H9 (cell line): ENCODE results near the gene KCTD16. TPM values are rescaled to one million over a fixed set of nuclear protein-coding genes. Genes with fewer than 3 reads are reported as not detected.

ENCODE experiments used
- DNase-seq: peaks from one replicate; pipeline ENCODE4 v3.0.0-alpha.2; 2017
- H2AFZ ChIP-seq: one replicate; pipeline ENCODE4 v1.6.1; 2013; ENCODE audit warnings: mild to moderate bottlenecking, low read length, control low read depth, moderate library complexity
- H2AK5ac ChIP-seq: 2 replicates; pipeline ENCODE4 v1.6.1; 2013; ENCODE audit warnings: low read length, control low read depth, mixed read lengths; ENCODE audit not compliant: insufficient read length
- H2BK120ac ChIP-seq: one replicate; pipeline ENCODE4 v1.6.1; 2013; ENCODE audit warnings: low read depth, mild to moderate bottlenecking, low read length, control low read depth, inconsistent platforms; ENCODE audit not compliant: poor library complexity, severe bottlenecking
- H2BK12ac ChIP-seq: 2 replicates; pipeline ENCODE4 v1.6.1; 2013; ENCODE audit warnings: low read length, control low read depth, mixed read lengths, low read depth; ENCODE audit not compliant: insufficient read length
- H2BK15ac ChIP-seq: 2 replicates; pipeline ENCODE4 v1.6.1; 2013; ENCODE audit warnings: low read depth, low read length, control low read depth
- H2BK20ac ChIP-seq: one replicate; pipeline ENCODE4 v1.6.1; 2013; ENCODE audit warnings: low read depth, mild to moderate bottlenecking, low read length, control low read depth, inconsistent platforms; ENCODE audit not compliant: poor library complexity, severe bottlenecking
- H2BK5ac ChIP-seq: 2 replicates; pipeline ENCODE4 v1.6.1; 2013; ENCODE audit warnings: low read length, control low read depth, mixed read lengths; ENCODE audit not compliant: insufficient read length
- H3K14ac ChIP-seq: 2 replicates; pipeline ENCODE4 v1.6.1; 2013; ENCODE audit warnings: low read length, control low read depth; ENCODE audit not compliant: insufficient read depth
- H3K18ac ChIP-seq: 2 replicates; pipeline ENCODE4 v1.6.1; 2013; ENCODE audit warnings: low read depth, mild to moderate bottlenecking, mixed read lengths, low read length, control low read depth; ENCODE audit not compliant: insufficient read length
- H3K23ac ChIP-seq: 2 replicates; pipeline ENCODE4 v1.6.1; 2013; ENCODE audit warnings: low read length, control low read depth, mixed read lengths, low read depth; ENCODE audit not compliant: insufficient read length
- H3K23me2 ChIP-seq: 2 replicates; pipeline ENCODE4 v1.6.1; 2013; ENCODE audit warnings: low read depth, mild to moderate bottlenecking, mixed read lengths, low read length, control low read depth; ENCODE audit not compliant: insufficient read length, poor library complexity, severe bottlenecking
- H3K27ac ChIP-seq: 2 replicates; pipeline ENCODE4 v1.5.1; 2013; ENCODE audit warnings: low read length, control low read depth, mixed read lengths, low read depth; ENCODE audit not compliant: insufficient read length
- H3K27me3 ChIP-seq: 2 replicates; pipeline ENCODE4 v1.6.1; 2013; ENCODE audit warnings: low read length, control low read depth, inconsistent platforms; ENCODE audit not compliant: insufficient read depth
- H3K4ac ChIP-seq: 2 replicates; pipeline ENCODE4 v1.6.1; 2013; ENCODE audit warnings: low read depth, mild to moderate bottlenecking, control low read depth, inconsistent platforms, low read length, moderate library complexity
- H3K4me1 ChIP-seq: 2 replicates; pipeline ENCODE4 v1.6.1; 2013; ENCODE audit warnings: low read length, control low read depth, inconsistent platforms; ENCODE audit not compliant: insufficient read depth
- H3K4me2 ChIP-seq: 2 replicates; pipeline ENCODE4 v1.6.1; 2013; ENCODE audit warnings: low read length, control low read depth, mixed read lengths; ENCODE audit not compliant: insufficient read length, insufficient read depth
- H3K56ac ChIP-seq: 2 replicates; pipeline ENCODE4 v1.6.1; 2013; ENCODE audit warnings: low read depth, mild to moderate bottlenecking, mixed read lengths, low read length, control low read depth; ENCODE audit not compliant: insufficient read length
- H3K79me1 ChIP-seq: 2 replicates; pipeline ENCODE4 v1.6.1; 2013; ENCODE audit warnings: low read depth, mild to moderate bottlenecking, moderate library complexity, low read length, control low read depth, inconsistent platforms; ENCODE audit not compliant: insufficient read depth, poor library complexity, severe bottlenecking
- H3K79me2 ChIP-seq: 2 replicates; pipeline ENCODE4 v1.6.1; 2013; ENCODE audit warnings: low read length, control low read depth, inconsistent platforms; ENCODE audit not compliant: insufficient read depth
- H3K9ac ChIP-seq: 2 replicates; pipeline ENCODE4 v1.6.1; 2013; ENCODE audit warnings: low read length, control low read depth, mixed read lengths; ENCODE audit not compliant: insufficient read length; ENCODE audit errors: extremely low read depth
- H3K9me3 ChIP-seq: one replicate; pipeline ENCODE4 v1.6.1; 2013; ENCODE audit warnings: low read depth, low read length, inconsistent platforms; ENCODE audit not compliant: control insufficient read depth
- H3T11ph ChIP-seq: one replicate; pipeline ENCODE4 v1.6.1; 2013; ENCODE audit warnings: mild to moderate bottlenecking, low read length, control low read depth, inconsistent platforms
- H4K20me1 ChIP-seq: one replicate; pipeline ENCODE4 v1.6.1; 2013; ENCODE audit not compliant: control insufficient read depth, insufficient read length, insufficient read depth
- H4K5ac ChIP-seq: 2 replicates; pipeline ENCODE4 v1.6.1; 2013; ENCODE audit warnings: low read depth, mild to moderate bottlenecking, mixed read lengths, low read length, control low read depth; ENCODE audit not compliant: insufficient read length
- H4K8ac ChIP-seq: replicated peaks from 2 replicates; pipeline ENCODE4 v1.6.1; 2013; ENCODE audit warnings: low read length, control low read depth, mixed read lengths, low read depth; ENCODE audit not compliant: insufficient read length
- H4K91ac ChIP-seq: 2 replicates; pipeline ENCODE4 v1.6.1; 2013; ENCODE audit warnings: low read depth, mild to moderate bottlenecking, moderate library complexity, mixed read lengths, low read length, control low read depth; ENCODE audit not compliant: insufficient read length
- H3K27ac Mint-ChIP-seq, 3 experiments: 2 replicates in 2 of 3; 3 replicates in 1 of 3; pipeline ENCODE4 v1.8.0; 2020 to 2021; ENCODE audit warnings: mixed read lengths in 3 of 3, mild to moderate bottlenecking in 1 of 3, moderate library complexity in 1 of 3
- H3K27me3 Mint-ChIP-seq: 2 replicates; pipeline ENCODE4 v1.8.0; 2021; ENCODE audit warnings: low read depth, mild to moderate bottlenecking, moderate library complexity, mixed read lengths
- H3K36me3 Mint-ChIP-seq, 3 experiments: 2 replicates in 2 of 3; 3 replicates in 1 of 3; pipeline ENCODE4 v1.8.0; 2020 to 2021; ENCODE audit warnings: low read depth in 3 of 3, mixed read lengths in 3 of 3; ENCODE audit not compliant: insufficient read depth in 1 of 3
- H3K4me1 Mint-ChIP-seq, 2 experiments: 2 replicates each; pipeline ENCODE4 v1.8.0; 2020; ENCODE audit warnings: mixed read lengths in 2 of 2
- H3K4me3 Mint-ChIP-seq, 2 experiments: 2 replicates in 1 of 2; 3 replicates in 1 of 2; pipeline ENCODE4 v1.8.0; 2020 to 2021; ENCODE audit warnings: mild to moderate bottlenecking in 2 of 2, mixed read lengths in 2 of 2, moderate library complexity in 1 of 2
- H3K9me3 Mint-ChIP-seq, 2 experiments: 2 replicates in 1 of 2; 3 replicates in 1 of 2; pipeline ENCODE4 v1.8.0; 2020; ENCODE audit warnings: mild to moderate bottlenecking in 2 of 2, mixed read lengths in 2 of 2, moderate library complexity in 1 of 2
- total RNA-seq: library from RNA; stranded (reverse); gene quantifications from 2 replicates; pipeline ENCODE4 v1.2.1, GENCODE V29; 2021
- TF ChIP-seq, protein P1 (sequence below): fragments of 200-600 bp; sonication (generic); conservative IDR thresholded peaks from 3 replicates; pipeline ENCODE4 v1.8.0; 2021; ENCODE audit warnings: antibody characterized with exemption, mild to moderate bottlenecking

Gene KCTD16
- total RNA-seq, 1 experiment from 2014 or later: 0.09 TPM

DNA sequence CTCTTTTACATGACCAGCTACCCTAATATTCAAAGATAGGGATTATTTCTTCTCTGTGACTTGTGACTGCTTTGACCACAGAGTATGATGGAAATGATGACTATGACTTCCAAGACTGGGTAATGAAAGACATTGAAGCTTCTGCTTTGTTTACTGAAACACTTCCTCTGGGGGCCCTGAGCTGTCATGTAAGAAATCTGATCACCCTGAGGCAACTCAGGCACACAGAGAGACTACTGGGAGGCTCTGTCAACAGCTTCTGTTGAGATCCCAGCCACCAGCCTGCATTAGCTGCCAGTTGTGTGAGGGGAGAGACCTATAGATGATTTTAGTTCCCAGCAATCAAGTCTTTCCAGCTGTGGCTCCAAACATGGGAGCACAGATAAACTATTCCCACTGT is 76.5 kb downstream of the KCTD16 start:
- no peak overlapping the region for H3K9ac ChIP-seq
- peaks cover 14 to 20% of the 10 kb centered on the region in 2 experiments for H3K4me1 Mint-ChIP-seq
- no peak for DNase-seq
- no peak overlapping the region for H2BK20ac ChIP-seq
- H4K8ac ChIP-seq: no peak overlapping the region
- H3K9me3 ChIP-seq: no peaks in the 10 kb centered on the region
- H3K79me1 ChIP-seq: no peaks in the 10 kb centered on the region
- no peak overlapping the region for H3K4ac ChIP-seq
- no peaks in the 10 kb centered on the region for H3K23me2 ChIP-seq
- no peak overlapping the region for H3K4me3 Mint-ChIP-seq
- H3K18ac ChIP-seq: no peak overlapping the region
- H3K27ac ChIP-seq: no peak overlapping the region
- TF ChIP-seq, protein P1, sequence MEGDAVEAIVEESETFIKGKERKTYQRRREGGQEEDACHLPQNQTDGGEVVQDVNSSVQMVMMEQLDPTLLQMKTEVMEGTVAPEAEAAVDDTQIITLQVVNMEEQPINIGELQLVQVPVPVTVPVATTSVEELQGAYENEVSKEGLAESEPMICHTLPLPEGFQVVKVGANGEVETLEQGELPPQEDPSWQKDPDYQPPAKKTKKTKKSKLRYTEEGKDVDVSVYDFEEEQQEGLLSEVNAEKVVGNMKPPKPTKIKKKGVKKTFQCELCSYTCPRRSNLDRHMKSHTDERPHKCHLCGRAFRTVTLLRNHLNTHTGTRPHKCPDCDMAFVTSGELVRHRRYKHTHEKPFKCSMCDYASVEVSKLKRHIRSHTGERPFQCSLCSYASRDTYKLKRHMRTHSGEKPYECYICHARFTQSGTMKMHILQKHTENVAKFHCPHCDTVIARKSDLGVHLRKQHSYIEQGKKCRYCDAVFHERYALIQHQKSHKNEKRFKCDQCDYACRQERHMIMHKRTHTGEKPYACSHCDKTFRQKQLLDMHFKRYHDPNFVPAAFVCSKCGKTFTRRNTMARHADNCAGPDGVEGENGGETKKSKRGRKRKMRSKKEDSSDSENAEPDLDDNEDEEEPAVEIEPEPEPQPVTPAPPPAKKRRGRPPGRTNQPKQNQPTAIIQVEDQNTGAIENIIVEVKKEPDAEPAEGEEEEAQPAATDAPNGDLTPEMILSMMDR: no peak
- H2BK5ac ChIP-seq: no peak overlapping the region
- H3K14ac ChIP-seq: no peak overlapping the region
- no peak overlapping the region for H2BK120ac ChIP-seq
- H3K4me2 ChIP-seq: no peak overlapping the region
- H3K23ac ChIP-seq: no peak overlapping the region
- no peak overlapping the region for H2AFZ ChIP-seq
- no peak overlapping the region for H2BK15ac ChIP-seq
- H3K4me1 ChIP-seq: no peaks in the 10 kb centered on the region
- H3K36me3 Mint-ChIP-seq: no peaks in the 10 kb centered on the region
- H4K5ac ChIP-seq: no peak overlapping the region
- no peaks in the 10 kb centered on the region for H3K27me3 ChIP-seq
- no peak overlapping the region for H2BK12ac ChIP-seq
- no peaks in the 10 kb centered on the region for H4K20me1 ChIP-seq
- no peak overlapping the region for H4K91ac ChIP-seq
- H3K56ac ChIP-seq: no peak overlapping the region
- H3K27me3 Mint-ChIP-seq: no peaks in the 10 kb centered on the region
- no peaks in the 10 kb centered on the region for H3K9me3 Mint-ChIP-seq
- no peak overlapping the region for H2AK5ac ChIP-seq
- no peak overlapping the region for H3K27ac Mint-ChIP-seq
- H3T11ph ChIP-seq: no peak overlapping the region
- no peaks in the 10 kb centered on the region for H3K79me2 ChIP-seq
